B cell (primary cell): ENCODE results near the gene PXMP4. TPM values are rescaled to one million over a fixed set of nuclear protein-coding genes. Genes with fewer than 3 reads are reported as not detected.

Experiments used
- ATAC-seq: fragments of 200-7000 bp; cut with Tn5 transposase; one replicate; pipeline ENCODE4 v1.10.0; 2021; ENCODE audit warnings: low read depth, mild to moderate bottlenecking, moderate number of reproducible peaks, moderate library complexity
- CTCF ChIA-PET: fragments of 350-600 bp; sonication (Branson Sonifier 250); formaldehyde crosslinking; loops from one replicate; lab custom pipeline; 2021; ENCODE audit warnings: antibody characterized with exemption, inconsistent platforms; lab: Charles Lee
- POLR2A ChIA-PET: fragments of 350-600 bp; sonication (Branson Sonifier 250); formaldehyde crosslinking; loops from one replicate; lab custom pipeline; 2021; ENCODE audit warnings: antibody characterized with exemption; lab: Charles Lee
- DNase-seq: peaks from one replicate; pipeline ENCODE4 v3.0.0; 2013
- H2AFZ ChIP-seq: 2 replicates; pipeline ENCODE4 v1.6.1; 2012; ENCODE audit warnings: mild to moderate bottlenecking, low read depth, low read length; ENCODE audit not compliant: insufficient read depth, poor library complexity, severe bottlenecking
- H3K27ac ChIP-seq, 2 donors: 1 replicate in 1 of 2; 2 replicates in 1 of 2; pipeline ENCODE4 v1.5.1; 2012 to 2013; ENCODE audit warnings: low read length in 2 of 2, mild to moderate bottlenecking in 2 of 2, moderate library complexity in 1 of 2
- H3K27me3 ChIP-seq, 4 experiments: fragments of 200-600 bp in 1 of 4; sonication (generic) in 1 of 4; replicated peaks in 1 of 4; 1 replicate in 2 of 4; 2 replicates in 2 of 4; pipeline versions ENCODE4 v1.6.1 to v1.7.0; 2013 to 2016; ENCODE audit warnings: low read length in 3 of 4, mild to moderate bottlenecking in 2 of 4, mixed read lengths in 1 of 4, moderate library complexity in 1 of 4; ENCODE audit not compliant: insufficient read depth in 4 of 4, control insufficient read depth in 3 of 4; ENCODE audit errors: control extremely low read depth in 1 of 4
- H3K36me3 ChIP-seq, 2 experiments: replicated peaks in 1 of 2; 1 replicate in 1 of 2; 2 replicates in 1 of 2; pipeline versions ENCODE4 v1.6.1 to v1.7.1; 2013; ENCODE audit warnings: low read length in 1 of 2; ENCODE audit not compliant: insufficient read depth in 2 of 2, control insufficient read depth in 1 of 2; ENCODE audit errors: control extremely low read depth in 1 of 2, extremely low read depth in 1 of 2
- H3K4me1 ChIP-seq, 2 donors: fragments of 200-600 bp in 1 of 2; sonication (generic) in 1 of 2; 1 replicate in 1 of 2; 2 replicates in 1 of 2; pipeline versions ENCODE4 v1.5.1 to v1.6.1; 2013 to 2017; ENCODE audit warnings: low read length in 2 of 2; ENCODE audit not compliant: control insufficient read depth in 2 of 2, insufficient read depth in 2 of 2
- H3K4me2 ChIP-seq: replicated peaks from 2 replicates; pipeline ENCODE3; 2012; ENCODE audit warnings: mild to moderate bottlenecking, low read depth, low read length; ENCODE audit not compliant: poor library complexity, severe bottlenecking
- H3K4me3 ChIP-seq, 5 experiments: fragments of 200-600 bp in 1 of 5; sonication (generic) in 1 of 5; 1 replicate in 3 of 5; 2 replicates in 2 of 5; pipeline versions ENCODE4 v1.5.1 to v1.7.0; 2011 to 2016; ENCODE audit warnings: low read length in 4 of 5, mild to moderate bottlenecking in 4 of 5, low read depth in 2 of 5, control low read depth in 1 of 5, moderate library complexity in 1 of 5; ENCODE audit not compliant: insufficient read depth in 1 of 5; ENCODE audit errors: control extremely low read depth in 1 of 5, extremely low read depth in 1 of 5
- H3K79me2 ChIP-seq: fragments of 200-600 bp; sonication (generic); one replicate; pipeline ENCODE4 v1.6.0; 2016; ENCODE audit warnings: low read length; ENCODE audit not compliant: control insufficient read depth, insufficient read depth
- H3K9ac ChIP-seq: fragments of 200-600 bp; sonication (generic); 2 replicates; pipeline ENCODE4 v1.6.1; 2017; ENCODE audit warnings: mild to moderate bottlenecking, low read length, moderate library complexity
- H3K9me3 ChIP-seq, 3 donors: one replicate each; pipeline versions ENCODE4 v1.6.1 to v1.7.1; 2013; ENCODE audit warnings: low read length in 2 of 3; ENCODE audit not compliant: control insufficient read depth in 2 of 3, insufficient read depth in 1 of 3; ENCODE audit errors: control extremely low read depth in 1 of 3
- H4K20me1 ChIP-seq: 2 replicates; pipeline ENCODE4 v1.6.0; 2012; ENCODE audit warnings: mild to moderate bottlenecking, low read length; ENCODE audit not compliant: insufficient read depth, control insufficient read depth, poor library complexity, severe bottlenecking
- H3K27ac Mint-ChIP-seq: one replicate; pipeline ENCODE4 v1.8.0; 2021; ENCODE audit warnings: mixed read lengths
- H3K27me3 Mint-ChIP-seq: one replicate; pipeline ENCODE4 v1.8.0; 2021; ENCODE audit warnings: mixed read lengths
- H3K4me1 Mint-ChIP-seq: one replicate; pipeline ENCODE4 v1.8.0; 2021; ENCODE audit warnings: mixed read lengths
- H3K4me3 Mint-ChIP-seq: one replicate; pipeline ENCODE4 v1.8.0; 2021; ENCODE audit warnings: mixed read lengths
- H3K9me3 Mint-ChIP-seq: one replicate; pipeline ENCODE4 v1.8.0; 2022; ENCODE audit warnings: mixed read lengths; ENCODE audit not compliant: insufficient read depth
- EZH2 ChIP-seq: IDR thresholded peaks from 2 replicates; pipeline ENCODE4 v1.6.1; 2012; ENCODE audit warnings: borderline replicate concordance, low read depth, mild to moderate bottlenecking, moderate library complexity, low read length; ENCODE audit not compliant: insufficient read depth, poor library complexity, severe bottlenecking
- WGBS: methylation state at CpG from one replicate; pipeline ENCODE4 v1.1.5; 2013; ENCODE audit warnings: missing lambda C conversion rate; ENCODE audit not compliant: insufficient coverage; 5-methylcytosine and 5-hydroxymethylcytosine counted together
- intact Hi-C: fragments of 100-400 bp; cut with micrococcal nuclease; formaldehyde crosslinking; loops from one replicate; pipeline ENCODE4 v1.10.0; 2022
- polyA minus RNA-seq: library from RNA; depleted of rRNA, polyadenylated mRNA; stranded (reverse); fragments of >200 nt; gene quantifications from 2 replicates; pipeline ENCODE4 v1.2.3, GENCODE V29; 2012
- polyA plus RNA-seq: library from polyadenylated mRNA; depleted of rRNA; stranded (reverse); fragments of >200 nt; gene quantifications from 2 replicates; pipeline ENCODE4 v1.2.3, GENCODE V29; 2012
- total RNA-seq, 2 donors: library from RNA; stranded (reverse); fragments of 120-200 nt in 1 of 2; gene quantifications; 1 replicate in 1 of 2; 2 replicates in 1 of 2; pipeline versions ENCODE4 v1.2.3 to v1.2.4, GENCODE V29; 2013 to 2022
- TF ChIP-seq, protein P1 (sequence below): fragments of 200-600 bp; IDR thresholded peaks from one replicate; pipeline ENCODE4 v1.8.0; 2022; ENCODE audit warnings: antibody characterized with exemption, mild to moderate bottlenecking

PXMP4 gene, protein sequence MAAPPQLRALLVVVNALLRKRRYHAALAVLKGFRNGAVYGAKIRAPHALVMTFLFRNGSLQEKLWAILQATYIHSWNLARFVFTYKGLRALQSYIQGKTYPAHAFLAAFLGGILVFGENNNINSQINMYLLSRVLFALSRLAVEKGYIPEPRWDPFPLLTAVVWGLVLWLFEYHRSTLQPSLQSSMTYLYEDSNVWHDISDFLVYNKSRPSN
- 6.6 and 6.8 TPM in 2 replicates for total RNA-seq
- total RNA-seq (2013), result 5.1 TPM
- polyA plus RNA-seq, result 2.1 and 5.0 TPM in 2 replicates
- 11.4 and 13.6 TPM in 2 replicates for polyA minus RNA-seq

DNA sequence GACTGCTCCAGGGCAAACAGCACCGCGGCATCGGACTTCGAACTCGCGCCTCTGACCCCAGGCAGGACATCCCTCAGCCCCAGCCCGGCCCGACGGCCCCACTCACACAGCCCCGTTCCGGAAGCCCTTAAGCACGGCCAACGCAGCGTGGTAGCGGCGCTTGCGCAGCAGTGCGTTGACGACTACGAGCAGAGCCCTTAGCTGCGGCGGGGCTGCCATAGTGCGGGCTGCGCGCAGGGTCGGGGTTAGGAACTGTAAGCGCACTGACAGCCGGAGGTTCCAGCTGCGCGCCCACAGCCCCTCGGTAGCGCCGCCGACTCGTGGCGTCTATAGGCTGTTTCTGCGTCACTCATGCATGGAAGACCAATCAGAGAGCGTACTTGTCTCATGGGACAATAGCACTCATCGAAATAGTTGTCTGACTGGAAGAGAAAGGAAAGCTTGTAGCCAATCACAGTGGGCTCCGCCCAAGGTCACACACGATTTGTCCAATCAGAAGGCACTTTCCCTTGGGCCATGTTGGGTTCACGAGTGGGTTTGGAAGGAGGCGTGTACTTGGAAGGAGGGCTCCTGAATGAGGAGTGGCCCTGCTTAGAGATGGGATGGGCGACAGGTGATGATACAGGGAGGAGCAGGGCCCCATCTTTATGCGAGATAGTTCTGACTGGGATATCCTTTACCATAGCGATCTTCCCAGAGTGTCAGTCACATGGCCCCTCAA is at the start of gene PXMP4:
TSS of gene PXMP4 (minus strand) at position 322 of the 721 bp plus-strand sequence. CDS start at position 219, 103 bp downstream.
- Mint-ChIP-seq H3K27me3 (no peaks in the 10 kb centered on the region), H3K9me3 (peaks cover 2% of the 10 kb centered on the region), H3K27ac (peak within 1 kb of the TSS; percentile 85), H3K4me3 (peak within 1 kb of the TSS; percentile 90), H3K4me1 (peaks cover 14% of the 10 kb centered on the region)
- Histone ChIP-seq H3K79me2 (no peaks in the 10 kb centered on the region), H3K36me3 (no peaks in the 10 kb centered on the region), H3K9ac (peak within 1 kb of the TSS; percentile 87), H3K27ac (peak within 1 kb of the TSS; percentile 43 to 53), H3K27me3 (no peaks in the 10 kb centered on the region), H4K20me1 (no peaks in the 10 kb centered on the region), H3K4me2 (peak within 1 kb of the TSS; percentile 89), H2AFZ (peak within 1 kb of the TSS; percentile 98), H3K4me1 (peaks cover 8 to 16% of the 10 kb centered on the region in 2 donors), H3K4me3 (peak within 1 kb of the TSS; percentile 36 to 90 (median 85)), H3K9me3 (peaks cover 0 to 7% (median 0%) of the 10 kb centered on the region in 3 donors)
- intact Hi-C loops, result loop anchor here (1.0 to 2.0 kb wide), 9 partner anchors 13 to 319 kb away; partner anchors contain the start of genes CDK5RAP1, CHMP4B, E2F1 and NECAB3
- ChIA-PET CTCF (interaction anchor here (1.0 to 2.3 kb wide), 7 partner anchors 8 to 273 kb away, joined by 3 to 8 read pairs (median 5); partner anchors contain the start of genes ACTL10, CHMP4B, E2F1 and RALY), POLR2A (interaction anchor here (0.6 to 2.2 kb wide), 7 partner anchors 13 to 901 kb away, joined by 3 to 20 read pairs (median 6); partner anchors contain the start of genes ACTL10, CHMP4B, MAPRE1 and ZNF341)
- DNase-seq (peak; percentile 93), ATAC-seq (peak; percentile 97)
- 5% methylated on average over 46 of the region's 46 CpGs for WGBS
- TF ChIP-seq EZH2, result no peak
- TF ChIP-seq, protein P1, sequence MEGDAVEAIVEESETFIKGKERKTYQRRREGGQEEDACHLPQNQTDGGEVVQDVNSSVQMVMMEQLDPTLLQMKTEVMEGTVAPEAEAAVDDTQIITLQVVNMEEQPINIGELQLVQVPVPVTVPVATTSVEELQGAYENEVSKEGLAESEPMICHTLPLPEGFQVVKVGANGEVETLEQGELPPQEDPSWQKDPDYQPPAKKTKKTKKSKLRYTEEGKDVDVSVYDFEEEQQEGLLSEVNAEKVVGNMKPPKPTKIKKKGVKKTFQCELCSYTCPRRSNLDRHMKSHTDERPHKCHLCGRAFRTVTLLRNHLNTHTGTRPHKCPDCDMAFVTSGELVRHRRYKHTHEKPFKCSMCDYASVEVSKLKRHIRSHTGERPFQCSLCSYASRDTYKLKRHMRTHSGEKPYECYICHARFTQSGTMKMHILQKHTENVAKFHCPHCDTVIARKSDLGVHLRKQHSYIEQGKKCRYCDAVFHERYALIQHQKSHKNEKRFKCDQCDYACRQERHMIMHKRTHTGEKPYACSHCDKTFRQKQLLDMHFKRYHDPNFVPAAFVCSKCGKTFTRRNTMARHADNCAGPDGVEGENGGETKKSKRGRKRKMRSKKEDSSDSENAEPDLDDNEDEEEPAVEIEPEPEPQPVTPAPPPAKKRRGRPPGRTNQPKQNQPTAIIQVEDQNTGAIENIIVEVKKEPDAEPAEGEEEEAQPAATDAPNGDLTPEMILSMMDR, result no peak
